ENCODE measurements around the gene TOP3B.

TOP3B gene

DNA sequence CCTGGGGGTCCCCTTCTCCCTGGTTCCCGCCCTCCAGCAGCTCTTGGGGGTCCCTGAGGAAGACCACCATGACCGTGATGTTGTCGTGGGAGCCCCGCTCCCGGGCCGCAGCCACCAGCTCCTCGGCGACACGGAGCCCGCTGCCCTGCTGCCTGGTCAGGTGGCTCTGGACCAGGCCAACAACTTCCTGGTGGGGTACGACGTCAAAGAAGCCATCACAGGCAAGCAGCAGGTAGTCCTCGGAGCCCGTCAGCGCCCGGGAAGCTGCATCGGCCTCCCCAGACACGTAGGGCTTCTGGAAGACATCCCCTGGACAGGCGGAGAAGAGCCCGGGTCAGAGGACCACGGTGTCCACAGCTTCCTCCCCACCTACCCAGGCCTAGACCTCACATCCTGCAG, 59.4 kb downstream of the TOP3B start:
- H3K4me3 ChIP-seq (replicated peaks; ENCODE audit: low read depth, low read length) = no peak overlapping the region
- DNase-seq (ENCODE audit: low read depth) = no peak
- TF ChIP-seq CTCF (IDR thresholded peaks at IDR 0.05; ENCODE audit: low read length, missing control alignments) = no peak

DNA sequence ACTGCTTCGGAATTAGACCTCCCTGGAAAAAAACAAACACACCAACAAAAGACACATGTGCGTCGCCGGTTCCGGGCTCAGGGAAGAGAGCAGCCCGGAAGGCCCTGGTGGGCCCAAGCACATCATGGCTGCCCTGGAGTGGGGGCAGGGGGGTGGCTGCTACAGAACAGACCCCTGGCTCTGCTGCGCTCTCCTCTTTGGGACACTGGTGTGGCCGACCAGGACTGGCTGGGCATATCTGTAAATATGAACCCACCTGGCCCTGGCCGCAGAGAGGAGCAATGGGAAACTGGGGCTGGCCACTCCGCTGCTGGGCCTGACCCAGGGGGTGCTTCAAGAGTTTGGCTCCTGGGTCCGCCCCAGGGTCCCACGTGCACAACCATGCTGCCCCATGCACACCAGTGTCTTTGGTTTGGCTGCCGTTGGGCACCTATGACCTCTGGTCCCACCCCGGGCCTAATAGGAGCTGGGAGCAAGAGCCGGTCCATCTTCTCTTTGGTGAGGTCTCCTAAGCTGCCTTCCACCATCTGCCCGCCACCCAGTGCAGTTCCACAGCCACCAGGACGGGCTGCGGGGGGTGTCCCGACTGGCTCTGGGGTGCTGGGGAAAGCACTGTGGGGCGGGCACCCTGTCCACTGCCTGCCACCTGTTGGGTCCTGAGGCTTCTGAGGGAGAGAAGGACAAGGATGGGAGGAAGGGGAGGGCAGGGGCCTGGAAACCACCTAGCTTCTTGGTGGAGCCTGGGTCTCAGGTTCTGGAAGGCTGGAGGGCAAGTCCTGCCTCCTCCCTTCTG, 60.0 kb downstream of the TOP3B start:
- DNase-seq (ENCODE audit: low read depth) = no peak
- no peak overlapping the region for H3K4me3 ChIP-seq (replicated peaks; ENCODE audit: low read depth, low read length)
- TF ChIP-seq CTCF (IDR thresholded peaks at IDR 0.05; ENCODE audit: low read length, missing control alignments) = no peak

DNA sequence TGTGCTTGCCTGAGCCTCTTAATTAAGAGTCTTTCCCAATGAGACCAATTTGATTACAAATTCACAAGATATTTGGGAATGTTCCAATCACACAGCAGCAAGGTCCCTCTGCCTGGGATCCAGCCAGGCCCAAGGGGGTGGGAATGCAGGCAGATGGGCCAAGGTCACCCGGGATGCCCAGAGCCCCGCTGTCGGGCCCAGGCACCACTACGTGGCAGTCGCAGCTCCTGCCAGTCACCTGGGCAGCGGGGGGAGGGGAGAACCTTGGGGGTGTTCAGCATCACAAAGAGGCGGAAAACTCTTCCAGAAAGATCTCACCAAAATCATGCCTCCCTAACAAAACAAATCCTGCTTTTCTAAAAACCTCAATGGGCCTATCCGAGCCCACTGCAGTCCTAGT, 60.9 kb downstream of the TOP3B start:
- no peak for DNase-seq (ENCODE audit: low read depth)
- no peak overlapping the region for H3K4me3 ChIP-seq (replicated peaks; ENCODE audit: low read depth, low read length)
- no peak for TF ChIP-seq CTCF (IDR thresholded peaks at IDR 0.05; ENCODE audit: low read length, missing control alignments)

GRCh38 chr22:21921184-21921721, 61.3 kb downstream of the TOP3B start:
- DNase-seq (ENCODE audit: low read depth) = no peak
- no peak overlapping the region for H3K4me3 ChIP-seq (replicated peaks; ENCODE audit: low read depth, low read length)
- no peak for TF ChIP-seq CTCF (IDR thresholded peaks at IDR 0.05; ENCODE audit: low read length, missing control alignments)

DNA sequence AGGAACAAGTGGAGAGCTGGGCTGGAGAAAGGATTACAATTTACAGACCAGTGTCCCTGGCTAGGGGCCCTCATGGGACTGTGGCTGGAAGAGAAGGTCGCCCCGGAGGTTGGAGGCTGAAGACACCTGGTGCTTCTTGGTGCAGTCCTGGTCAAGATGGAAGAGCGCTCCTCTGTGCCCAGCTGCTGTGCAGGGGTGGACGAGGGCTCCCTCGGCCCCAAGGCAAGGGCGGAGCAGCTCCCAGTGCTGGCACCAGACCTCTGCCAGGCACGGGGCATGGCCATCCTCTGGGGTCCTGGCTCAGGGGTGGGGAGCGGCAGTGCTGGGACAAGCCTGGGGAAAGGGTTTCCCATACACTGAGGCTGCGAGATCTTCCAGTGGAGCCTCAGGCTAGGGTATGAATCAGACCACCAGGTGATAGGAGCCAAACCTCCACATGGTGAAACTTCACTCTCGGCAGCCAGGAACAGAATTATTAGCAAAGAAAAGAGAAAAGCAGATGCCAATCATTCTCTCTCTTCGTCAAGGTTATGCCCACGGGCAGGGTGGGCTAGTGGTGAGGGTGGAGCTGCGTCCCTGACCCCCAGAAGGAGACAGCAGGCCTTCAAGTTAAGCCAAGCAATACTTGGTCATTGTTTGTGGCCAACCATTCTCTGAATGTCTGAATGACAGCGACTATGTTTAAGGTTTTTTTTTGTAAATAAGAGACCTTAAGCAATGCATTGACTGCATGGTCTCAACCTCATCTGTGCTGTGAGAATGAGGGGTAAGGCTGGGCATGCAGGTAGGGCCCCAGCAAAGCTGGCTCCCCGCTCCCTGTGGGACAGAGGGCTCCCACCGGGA, 62.0 kb downstream of the TOP3B start:
- H3K4me3 ChIP-seq (replicated peaks; ENCODE audit: low read depth, low read length) = no peak overlapping the region
- no peak for DNase-seq (ENCODE audit: low read depth)
- TF ChIP-seq CTCF (IDR thresholded peaks at IDR 0.05; ENCODE audit: low read length, missing control alignments) = no peak

- no peak overlapping the region for H3K4me3 ChIP-seq (replicated peaks; ENCODE audit: low read depth, low read length)
- TF ChIP-seq CTCF (IDR thresholded peaks at IDR 0.05; ENCODE audit: low read length, missing control alignments) = no peak
- no peak for DNase-seq (ENCODE audit: low read depth)
Observed at GRCh38 chr22:21919526-21920307, 62.9 kb downstream of the TOP3B start.
